Measurements from ENCODE around the gene GBA2.

Gene GBA2

DNA sequence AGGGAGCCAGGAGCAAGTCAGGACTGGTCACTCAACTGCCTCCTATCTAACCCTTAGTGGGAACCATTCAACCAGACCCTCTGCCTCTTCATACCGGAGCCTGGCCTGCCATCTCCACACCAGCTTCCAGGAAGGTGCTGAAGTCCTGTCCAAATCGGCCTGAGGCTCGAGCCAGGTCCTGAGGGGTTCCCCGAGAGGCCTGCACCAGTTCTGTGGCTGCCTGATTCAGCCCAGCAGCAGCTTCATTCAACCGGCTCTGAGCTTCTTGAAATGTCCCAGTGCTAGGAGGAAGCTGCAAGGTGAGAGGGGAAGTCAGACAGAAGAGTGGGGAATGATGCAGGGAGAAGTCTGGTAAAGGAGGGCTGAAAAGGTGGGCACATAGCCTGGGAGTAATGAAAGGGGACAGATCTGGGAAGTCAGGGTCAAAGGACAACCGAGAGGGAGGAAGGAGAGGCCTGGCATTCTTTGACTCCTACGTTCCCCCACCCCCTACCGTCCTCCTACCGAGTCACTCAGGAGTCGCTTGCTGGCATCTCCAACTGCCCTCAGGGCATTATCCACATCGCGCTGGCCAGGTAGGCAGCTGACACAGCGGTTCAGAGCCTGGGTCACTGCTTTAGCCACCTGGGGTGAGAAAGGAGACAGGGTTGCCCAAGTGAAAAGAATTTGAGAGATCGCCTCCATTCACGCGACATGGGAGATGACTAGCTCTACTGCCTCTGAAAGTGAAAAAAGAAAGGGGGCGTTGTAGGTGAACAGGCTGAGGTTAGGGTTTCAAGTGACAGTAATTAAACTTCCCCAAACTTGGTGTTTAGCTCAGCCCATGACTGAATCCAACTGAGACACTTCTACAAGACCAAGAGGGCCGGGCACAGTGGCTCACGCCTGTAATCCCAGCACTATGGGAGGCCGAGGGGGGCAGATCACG lies 37.3 kb downstream of the GBA2 start:
- H3K4me1 ChIP-seq (ENCODE audit: control insufficient read depth in 2 of 2, insufficient read depth in 2 of 2, low read length in 2 of 2) = no peaks in the 10 kb centered on the region
- peaks cover 80 to 85% of the 10 kb centered on the region in 2 donors for H3K36me3 ChIP-seq (ENCODE audit: control insufficient read depth in 2 of 2, insufficient read depth in 2 of 2, low read length in 2 of 2)
- no peak overlapping the region for H3K9ac ChIP-seq (ENCODE audit: low read depth in 1 of 2, low read length in 2 of 2)
- no peaks in the 10 kb centered on the region for H3K9me3 ChIP-seq (ENCODE audit: control insufficient read depth in 2 of 2, low read length in 2 of 2)
- H3K27me3 ChIP-seq (ENCODE audit: control insufficient read depth in 2 of 2, insufficient read depth in 2 of 2, low read length in 2 of 2) = no peaks in the 10 kb centered on the region
- no peak overlapping the region for H3K27ac ChIP-seq (ENCODE audit: low read depth in 2 of 2, low read length in 2 of 2)
- H3K4me3 ChIP-seq (ENCODE audit: low read length in 2 of 2) = no peak overlapping the region

DNA sequence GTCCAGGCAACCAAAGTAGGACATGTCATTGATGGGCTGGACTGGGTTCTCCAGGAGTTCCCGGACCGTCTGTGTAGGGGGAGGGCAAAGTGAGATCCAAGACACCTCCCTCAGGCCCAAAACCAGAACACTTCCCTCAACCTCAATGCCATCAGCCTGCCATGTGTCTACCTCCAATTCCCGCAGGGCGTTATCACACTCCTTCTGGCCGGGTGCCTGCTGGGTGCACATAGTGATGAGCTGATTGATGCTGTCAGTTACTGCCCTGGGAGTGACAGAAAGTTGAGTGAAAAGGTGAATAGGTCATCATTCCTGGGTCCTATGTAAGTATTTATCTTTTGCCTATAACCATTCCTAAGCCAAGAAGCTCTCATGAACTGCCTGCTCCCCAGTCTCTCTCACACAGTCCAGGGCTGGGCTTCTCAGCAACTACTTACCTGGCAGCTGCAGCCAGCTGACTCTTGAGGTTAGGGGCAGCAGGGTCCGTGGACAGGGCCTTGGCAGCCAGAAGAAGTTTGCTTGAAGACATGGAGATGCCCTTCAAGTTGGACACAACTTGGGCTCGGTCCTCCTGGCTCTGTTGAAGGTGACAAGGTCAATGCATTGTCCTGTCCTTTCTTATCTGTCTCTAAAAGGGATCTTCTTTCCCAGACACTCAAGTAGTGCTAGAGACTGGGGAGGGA lies 38.1 kb downstream of the GBA2 start:
- Histone ChIP-seq H3K36me3 (ENCODE audit: control insufficient read depth in 2 of 2, insufficient read depth in 2 of 2, low read length in 2 of 2) (peaks cover 80 to 85% of the 10 kb centered on the region in 2 donors), H3K27ac (ENCODE audit: low read depth in 2 of 2, low read length in 2 of 2) (no peak overlapping the region), H3K4me1 (ENCODE audit: control insufficient read depth in 2 of 2, insufficient read depth in 2 of 2, low read length in 2 of 2) (no peaks in the 10 kb centered on the region), H3K4me3 (ENCODE audit: low read length in 2 of 2) (no peak overlapping the region), H3K9ac (ENCODE audit: low read depth in 1 of 2, low read length in 2 of 2) (no peak overlapping the region), H3K27me3 (ENCODE audit: control insufficient read depth in 2 of 2, insufficient read depth in 2 of 2, low read length in 2 of 2) (no peaks in the 10 kb centered on the region), H3K9me3 (ENCODE audit: control insufficient read depth in 2 of 2, low read length in 2 of 2) (no peaks in the 10 kb centered on the region)

DNA sequence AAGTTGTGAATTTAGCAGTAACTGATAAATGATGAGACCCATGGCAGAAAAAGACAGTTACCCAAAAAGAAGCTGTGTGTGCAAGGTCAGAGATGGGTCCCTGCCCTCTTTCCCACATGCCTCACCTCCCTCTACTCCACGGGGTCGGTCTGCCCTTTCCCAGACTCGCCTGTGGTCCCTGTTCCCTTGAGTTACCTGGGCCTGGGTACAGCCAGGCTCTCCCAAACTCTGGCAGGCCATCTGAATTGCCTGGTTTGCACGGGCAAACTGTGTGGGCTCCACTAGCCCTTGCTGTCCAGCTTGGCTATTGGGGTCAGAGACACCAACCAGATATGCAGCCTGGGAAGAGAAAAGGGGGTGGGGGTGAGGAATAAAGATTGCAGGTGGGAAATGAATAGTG lies 40.9 kb downstream of the GBA2 start:
- no peaks in the 10 kb centered on the region for H3K9me3 ChIP-seq (ENCODE audit: control insufficient read depth in 2 of 2, low read length in 2 of 2)
- no peaks in the 10 kb centered on the region for H3K27me3 ChIP-seq (ENCODE audit: control insufficient read depth in 2 of 2, insufficient read depth in 2 of 2, low read length in 2 of 2)
- no peaks in the 10 kb centered on the region for H3K4me1 ChIP-seq (ENCODE audit: control insufficient read depth in 2 of 2, insufficient read depth in 2 of 2, low read length in 2 of 2)
- H3K4me3 ChIP-seq (ENCODE audit: low read length in 2 of 2) = no peak overlapping the region
- no peak overlapping the region for H3K27ac ChIP-seq (ENCODE audit: low read depth in 2 of 2, low read length in 2 of 2)
- peaks cover 83 to 88% of the 10 kb centered on the region in 2 donors for H3K36me3 ChIP-seq (ENCODE audit: control insufficient read depth in 2 of 2, insufficient read depth in 2 of 2, low read length in 2 of 2)
- H3K9ac ChIP-seq (ENCODE audit: low read depth in 1 of 2, low read length in 2 of 2) = no peak overlapping the region

DNA sequence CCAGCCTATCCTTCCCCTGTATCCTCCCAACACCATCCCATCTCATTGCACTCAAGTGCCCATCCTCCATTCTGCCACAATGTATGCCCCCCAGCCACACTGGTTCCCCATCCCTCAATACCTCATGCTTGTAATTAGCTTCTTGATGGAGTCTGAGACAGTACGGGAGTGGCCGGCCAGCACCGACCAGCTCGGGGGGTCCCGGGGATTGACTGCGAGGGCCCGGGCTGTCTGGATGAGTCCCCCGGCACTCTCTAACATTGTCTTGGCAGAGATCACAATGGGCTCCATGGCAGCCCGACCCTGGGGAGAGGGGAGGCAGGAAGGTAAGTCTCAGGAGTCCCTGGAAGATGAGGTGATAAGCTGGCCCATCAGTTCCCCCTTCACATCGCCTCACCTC lies 42.1 kb downstream of the GBA2 start:
- H3K27me3 ChIP-seq (ENCODE audit: control insufficient read depth in 2 of 2, insufficient read depth in 2 of 2, low read length in 2 of 2) = no peaks in the 10 kb centered on the region
- H3K27ac ChIP-seq (ENCODE audit: low read depth in 2 of 2, low read length in 2 of 2) = no peak overlapping the region
- H3K4me3 ChIP-seq (ENCODE audit: low read length in 2 of 2) = no peak overlapping the region
- no peak overlapping the region for H3K9ac ChIP-seq (ENCODE audit: low read depth in 1 of 2, low read length in 2 of 2)
- peaks cover 82 to 88% of the 10 kb centered on the region in 2 donors for H3K36me3 ChIP-seq (ENCODE audit: control insufficient read depth in 2 of 2, insufficient read depth in 2 of 2, low read length in 2 of 2)
- H3K9me3 ChIP-seq (ENCODE audit: control insufficient read depth in 2 of 2, low read length in 2 of 2) = no peaks in the 10 kb centered on the region
- H3K4me1 ChIP-seq (ENCODE audit: control insufficient read depth in 2 of 2, insufficient read depth in 2 of 2, low read length in 2 of 2) = no peaks in the 10 kb centered on the region

DNA sequence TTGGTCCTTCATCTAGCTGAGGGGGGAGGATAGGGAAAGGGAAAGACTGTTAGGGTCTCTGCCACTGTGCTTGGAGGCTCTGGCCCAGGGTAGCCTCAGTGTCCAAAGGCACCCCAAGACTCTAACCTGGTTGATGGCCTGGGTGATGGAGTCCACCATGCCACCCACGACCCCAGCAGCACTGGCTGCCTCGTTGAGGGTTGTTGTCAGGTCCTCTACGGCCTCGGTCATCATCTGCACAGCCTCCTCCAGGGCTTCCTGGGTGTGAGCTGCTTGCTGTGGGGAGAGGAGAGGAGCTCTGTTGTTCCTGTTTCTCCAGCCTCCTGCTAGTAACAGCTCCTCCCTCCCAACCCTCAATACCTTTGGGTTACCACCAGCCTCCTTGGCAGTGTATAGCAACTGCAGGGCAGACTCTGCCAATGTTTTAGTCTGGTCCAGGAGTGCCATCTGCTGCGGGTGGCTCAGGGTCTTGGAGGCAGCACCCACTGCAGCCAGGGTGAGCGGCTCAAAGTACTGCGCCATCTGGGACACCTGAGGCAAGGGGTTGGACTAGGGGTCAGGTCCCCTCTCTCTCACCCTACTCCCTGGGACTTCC lies 43.1 kb downstream of the GBA2 start:
- Histone ChIP-seq H3K9ac (ENCODE audit: low read depth in 1 of 2, low read length in 2 of 2) (no peak overlapping the region), H3K9me3 (ENCODE audit: control insufficient read depth in 2 of 2, low read length in 2 of 2) (no peaks in the 10 kb centered on the region), H3K27me3 (ENCODE audit: control insufficient read depth in 2 of 2, insufficient read depth in 2 of 2, low read length in 2 of 2) (no peaks in the 10 kb centered on the region), H3K36me3 (ENCODE audit: control insufficient read depth in 2 of 2, insufficient read depth in 2 of 2, low read length in 2 of 2) (peaks cover 79 to 88% of the 10 kb centered on the region in 2 donors), H3K27ac (ENCODE audit: low read depth in 2 of 2, low read length in 2 of 2) (no peak overlapping the region), H3K4me3 (ENCODE audit: low read length in 2 of 2) (no peak overlapping the region), H3K4me1 (ENCODE audit: control insufficient read depth in 2 of 2, insufficient read depth in 2 of 2, low read length in 2 of 2) (no peaks in the 10 kb centered on the region)

DNA sequence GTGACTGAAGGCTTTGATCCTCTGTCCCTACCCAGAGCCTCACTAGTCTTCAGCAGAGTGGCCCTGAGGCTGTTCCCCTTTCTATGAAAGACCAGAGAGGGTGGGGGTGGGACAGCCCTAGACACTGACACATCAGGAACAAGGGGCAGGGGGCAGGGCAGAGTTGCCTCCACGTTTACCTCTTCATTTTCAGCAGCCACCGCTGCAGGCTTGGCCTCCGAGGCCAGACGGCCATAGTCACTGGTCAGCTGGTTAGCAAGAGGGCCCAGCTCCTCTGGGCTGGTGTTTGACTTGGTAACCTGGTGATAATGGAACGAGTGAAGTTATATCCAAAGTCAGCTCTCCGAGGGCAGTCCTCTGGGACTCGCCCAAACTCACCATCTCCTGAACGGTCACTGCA lies 43.7 kb downstream of the GBA2 start:
- Histone ChIP-seq H3K27me3 (ENCODE audit: control insufficient read depth in 2 of 2, insufficient read depth in 2 of 2, low read length in 2 of 2) (no peaks in the 10 kb centered on the region), H3K4me1 (ENCODE audit: control insufficient read depth in 2 of 2, insufficient read depth in 2 of 2, low read length in 2 of 2) (no peaks in the 10 kb centered on the region), H3K9me3 (ENCODE audit: control insufficient read depth in 2 of 2, low read length in 2 of 2) (no peaks in the 10 kb centered on the region), H3K4me3 (ENCODE audit: low read length in 2 of 2) (no peak overlapping the region), H3K9ac (ENCODE audit: low read depth in 1 of 2, low read length in 2 of 2) (no peak overlapping the region), H3K36me3 (ENCODE audit: control insufficient read depth in 2 of 2, insufficient read depth in 2 of 2, low read length in 2 of 2) (peaks cover 79 to 88% of the 10 kb centered on the region in 2 donors), H3K27ac (ENCODE audit: low read depth in 2 of 2, low read length in 2 of 2) (no peak overlapping the region)

DNA sequence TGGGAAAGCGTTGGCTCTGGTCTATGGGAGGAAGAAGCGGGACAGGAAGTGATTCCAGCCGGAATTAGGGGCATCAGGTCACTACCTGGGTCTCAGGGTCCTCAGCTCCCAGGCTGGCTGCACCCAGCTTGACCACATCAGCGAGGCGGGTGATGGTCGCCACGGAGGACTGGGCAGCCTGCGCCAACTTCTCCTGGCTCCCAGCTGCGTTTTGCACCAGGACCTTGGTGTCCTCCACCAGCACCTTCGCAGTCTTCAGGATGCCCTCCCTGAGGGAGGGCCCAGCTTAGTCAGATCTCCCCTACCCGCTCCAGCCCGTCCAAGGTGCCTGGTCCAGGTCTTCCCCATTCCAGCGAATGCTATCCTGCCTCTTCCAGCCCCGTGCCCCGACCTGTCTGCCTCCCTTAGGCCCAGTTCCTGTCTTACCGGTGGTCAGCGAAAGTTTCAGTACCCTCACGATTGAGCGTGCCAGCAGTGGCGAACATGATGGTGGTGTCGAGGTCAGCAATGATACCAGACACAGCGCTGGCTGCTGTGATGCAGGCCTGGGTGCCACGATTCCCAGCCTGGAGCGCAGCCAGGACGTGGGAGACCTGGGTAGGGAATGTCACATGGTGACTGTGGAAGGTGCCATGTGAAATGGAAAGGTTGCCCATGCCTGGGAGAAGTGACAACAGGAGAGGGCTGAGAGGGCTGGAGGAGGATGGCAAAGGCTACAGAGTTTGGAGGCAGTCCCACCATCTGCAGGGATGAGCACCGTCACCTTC lies 44.9 kb downstream of the GBA2 start:
- H3K36me3 ChIP-seq (ENCODE audit: control insufficient read depth in 2 of 2, insufficient read depth in 2 of 2, low read length in 2 of 2) = peaks cover 86 to 95% of the 10 kb centered on the region in 2 donors
- H3K27ac ChIP-seq (ENCODE audit: low read depth in 2 of 2, low read length in 2 of 2) = no peak overlapping the region

DNA sequence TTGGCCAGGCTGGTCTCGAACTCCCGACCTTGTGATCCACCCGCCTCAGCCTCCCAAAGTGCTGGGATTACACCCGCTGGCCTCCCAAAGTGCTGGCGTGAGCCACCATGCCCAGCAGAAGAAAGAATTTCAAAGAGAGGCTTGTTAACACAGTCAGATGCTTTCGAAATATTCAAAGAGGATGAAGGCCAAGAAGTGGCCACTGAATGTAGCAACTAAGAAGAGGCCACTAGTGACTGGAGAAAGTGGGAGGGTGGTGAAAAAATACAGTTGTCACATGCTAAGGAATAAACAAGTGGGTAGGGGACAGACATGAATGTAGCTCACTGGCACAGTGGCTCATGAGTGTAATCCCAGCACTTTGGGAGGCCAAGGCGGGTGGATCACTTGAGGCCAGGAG lies 46.3 kb downstream of the GBA2 start:
- no peak overlapping the region for H3K4me3 ChIP-seq (ENCODE audit: low read length in 2 of 2)
- no peak overlapping the region for H3K27ac ChIP-seq (ENCODE audit: low read depth in 2 of 2, low read length in 2 of 2)
- no peak overlapping the region for H3K9ac ChIP-seq (ENCODE audit: low read depth in 1 of 2, low read length in 2 of 2)
- H3K9me3 ChIP-seq (ENCODE audit: control insufficient read depth in 2 of 2, low read length in 2 of 2) = no peaks in the 10 kb centered on the region
- H3K4me1 ChIP-seq (ENCODE audit: control insufficient read depth in 2 of 2, insufficient read depth in 2 of 2, low read length in 2 of 2) = no peaks in the 10 kb centered on the region
- peaks cover 93 to 97% of the 10 kb centered on the region in 2 donors for H3K36me3 ChIP-seq (ENCODE audit: control insufficient read depth in 2 of 2, insufficient read depth in 2 of 2, low read length in 2 of 2)
- no peaks in the 10 kb centered on the region for H3K27me3 ChIP-seq (ENCODE audit: control insufficient read depth in 2 of 2, insufficient read depth in 2 of 2, low read length in 2 of 2)

More for the DNA sequence above, 44.9 kb downstream of the GBA2 start:
- no peak overlapping the region for H3K4me3 ChIP-seq (ENCODE audit: low read length in 2 of 2)
- no peaks in the 10 kb centered on the region for H3K27me3 ChIP-seq (ENCODE audit: control insufficient read depth in 2 of 2, insufficient read depth in 2 of 2, low read length in 2 of 2)
- H3K4me1 ChIP-seq (ENCODE audit: control insufficient read depth in 2 of 2, insufficient read depth in 2 of 2, low read length in 2 of 2) = no peaks in the 10 kb centered on the region
- no peaks in the 10 kb centered on the region for H3K9me3 ChIP-seq (ENCODE audit: control insufficient read depth in 2 of 2, low read length in 2 of 2)
- no peak overlapping the region for H3K9ac ChIP-seq (ENCODE audit: low read depth in 1 of 2, low read length in 2 of 2)

DNA sequence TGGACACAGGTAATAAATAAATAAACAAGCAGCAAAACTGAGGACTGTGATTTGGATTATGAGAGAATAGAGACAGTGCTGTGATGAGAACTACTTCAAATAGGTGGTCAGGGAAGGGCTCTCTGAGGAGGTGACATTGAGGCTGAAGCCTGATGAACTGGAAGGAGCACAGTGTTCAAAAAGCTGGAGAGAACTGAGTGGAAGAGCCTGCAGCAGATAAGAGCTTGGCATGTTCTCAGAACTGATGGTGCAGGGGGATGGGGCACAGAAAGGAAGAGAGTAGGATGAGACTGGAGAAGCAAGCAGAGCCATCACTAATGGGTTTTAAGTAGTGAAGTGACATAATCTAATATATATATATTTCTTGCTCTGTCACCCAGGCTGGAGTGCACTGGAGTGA lies 48.1 kb downstream of the GBA2 start:
- Histone ChIP-seq H3K9me3 (ENCODE audit: control insufficient read depth in 2 of 2, low read length in 2 of 2) (no peaks in the 10 kb centered on the region), H3K36me3 (ENCODE audit: control insufficient read depth in 2 of 2, insufficient read depth in 2 of 2, low read length in 2 of 2) (peaks cover 83 to 88% of the 10 kb centered on the region in 2 donors), H3K27me3 (ENCODE audit: control insufficient read depth in 2 of 2, insufficient read depth in 2 of 2, low read length in 2 of 2) (no peaks in the 10 kb centered on the region), H3K4me3 (ENCODE audit: low read length in 2 of 2) (no peak overlapping the region), H3K27ac (ENCODE audit: low read depth in 2 of 2, low read length in 2 of 2) (no peak overlapping the region), H3K4me1 (ENCODE audit: control insufficient read depth in 2 of 2, insufficient read depth in 2 of 2, low read length in 2 of 2) (peaks cover 0 to 1% of the 10 kb centered on the region in 2 donors), H3K9ac (ENCODE audit: low read depth in 1 of 2, low read length in 2 of 2) (no peak overlapping the region)
